GM12878 (cell line): ENCODE data around the gene UNC80.

Experiments used
- CHD2 ChIP-seq: IDR thresholded peaks from 2 replicates; pipeline ENCODE4 v1.6.1; 2011; ENCODE audit warnings: low read depth, low read length, improper control_type of control experiment, borderline replicate concordance
- CREM ChIP-seq: IDR thresholded peaks from 2 replicates; pipeline ENCODE4 v1.6.1; 2014; ENCODE audit warnings: antibody characterized with exemption, low read depth
- E2F4 ChIP-seq: IDR thresholded peaks from 2 replicates; pipeline ENCODE4 v1.6.1; 2012; ENCODE audit warnings: low read depth, low read length, improper control_type of control experiment
- HDGF ChIP-seq: fragments of 450-650 bp; IDR thresholded peaks from 2 replicates; pipeline ENCODE4 v1.6.1; 2016; ENCODE audit warnings: antibody characterized with exemption
- NBN ChIP-seq: fragments of 450-650 bp; IDR thresholded peaks from 2 replicates; pipeline ENCODE4 v1.6.1; 2016
- POLR2AphosphoS2 ChIP-seq: IDR thresholded peaks from 2 replicates; pipeline ENCODE4 v1.6.1; 2011; ENCODE audit warnings: low read depth, mild to moderate bottlenecking, low read length, improper control_type of control experiment, moderate library complexity
- TARDBP ChIP-seq: IDR thresholded peaks from 2 replicates; pipeline ENCODE4 v1.6.1; 2016; ENCODE audit warnings: borderline replicate concordance
- TF ChIP-seq, protein P1 (sequence below), 3 experiments: IDR thresholded peaks in 2 of 3; conservative IDR thresholded peaks in 1 of 3; 2 replicates each; pipeline ENCODE4 v1.5.1; 2011; ENCODE audit warnings: low read depth in 3 of 3, low read length in 3 of 3, mild to moderate bottlenecking in 3 of 3, control low read depth in 2 of 3, moderate library complexity in 2 of 3, inconsistent platforms in 1 of 3, mixed read lengths in 1 of 3; ENCODE audit not compliant: control insufficient read depth in 2 of 3, insufficient read depth in 1 of 3; ENCODE audit errors: extremely low read depth in 1 of 3

- TF ChIP-seq CREM: no peak
- no peak for TF ChIP-seq HDGF
- TF ChIP-seq, protein P1, sequence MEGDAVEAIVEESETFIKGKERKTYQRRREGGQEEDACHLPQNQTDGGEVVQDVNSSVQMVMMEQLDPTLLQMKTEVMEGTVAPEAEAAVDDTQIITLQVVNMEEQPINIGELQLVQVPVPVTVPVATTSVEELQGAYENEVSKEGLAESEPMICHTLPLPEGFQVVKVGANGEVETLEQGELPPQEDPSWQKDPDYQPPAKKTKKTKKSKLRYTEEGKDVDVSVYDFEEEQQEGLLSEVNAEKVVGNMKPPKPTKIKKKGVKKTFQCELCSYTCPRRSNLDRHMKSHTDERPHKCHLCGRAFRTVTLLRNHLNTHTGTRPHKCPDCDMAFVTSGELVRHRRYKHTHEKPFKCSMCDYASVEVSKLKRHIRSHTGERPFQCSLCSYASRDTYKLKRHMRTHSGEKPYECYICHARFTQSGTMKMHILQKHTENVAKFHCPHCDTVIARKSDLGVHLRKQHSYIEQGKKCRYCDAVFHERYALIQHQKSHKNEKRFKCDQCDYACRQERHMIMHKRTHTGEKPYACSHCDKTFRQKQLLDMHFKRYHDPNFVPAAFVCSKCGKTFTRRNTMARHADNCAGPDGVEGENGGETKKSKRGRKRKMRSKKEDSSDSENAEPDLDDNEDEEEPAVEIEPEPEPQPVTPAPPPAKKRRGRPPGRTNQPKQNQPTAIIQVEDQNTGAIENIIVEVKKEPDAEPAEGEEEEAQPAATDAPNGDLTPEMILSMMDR (IDR thresholded peaks at IDR 0.05 in 2 of 3, conservative IDR thresholded peaks at IDR 0.05 in 1 of 3; ENCODE audit: control insufficient read depth in 2 of 3, extremely low read depth in 1 of 3, insufficient read depth in 1 of 3, low read depth in 3 of 3, low read length in 3 of 3): no peak
- no peak for TF ChIP-seq CHD2
- TF ChIP-seq E2F4: no peak
- no peak for TF ChIP-seq TARDBP
- no peak for TF ChIP-seq NBN
- no peak for TF ChIP-seq POLR2AphosphoS2
Measured at GRCh38 chr2:209905691-209906090, 134.1 kb downstream of the UNC80 start.
